ENCODE data around the gene OGFOD2.

OGFOD2 gene

DNA sequence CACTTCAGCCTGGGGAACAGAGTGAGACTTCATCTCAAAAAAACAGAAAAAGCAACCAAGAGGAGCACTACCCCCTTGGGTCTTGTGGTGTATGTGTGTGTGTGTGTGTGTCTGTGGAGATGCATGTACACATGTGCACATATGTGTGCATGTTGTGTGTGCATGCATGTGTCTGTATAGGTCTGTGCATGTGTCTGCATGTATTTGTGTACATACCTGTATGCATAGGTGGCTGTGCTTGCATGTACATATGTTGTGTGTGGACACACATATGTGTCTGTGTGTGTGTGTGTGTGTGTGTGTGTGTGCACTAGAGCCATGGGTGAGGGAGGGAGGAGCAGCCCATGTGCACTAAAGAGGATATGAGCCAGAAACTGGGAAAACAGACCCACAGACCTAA is 54.5 kb downstream of the OGFOD2 start:
- no peak for TF ChIP-seq FOXP2 (optimal IDR thresholded peaks at IDR 0.05; ENCODE audit: borderline replicate concordance, extremely low read depth, extremely low read length, insufficient read depth)
- TF ChIP-seq SIN3A (IDR thresholded peaks at IDR 0.05; ENCODE audit: borderline replicate concordance, insufficient read depth, low read length), result no peak
- no peak for TF ChIP-seq TAF1 (IDR thresholded peaks at IDR 0.05; ENCODE audit: borderline replicate concordance, insufficient read depth, low read length)
- TF ChIP-seq, protein P1, sequence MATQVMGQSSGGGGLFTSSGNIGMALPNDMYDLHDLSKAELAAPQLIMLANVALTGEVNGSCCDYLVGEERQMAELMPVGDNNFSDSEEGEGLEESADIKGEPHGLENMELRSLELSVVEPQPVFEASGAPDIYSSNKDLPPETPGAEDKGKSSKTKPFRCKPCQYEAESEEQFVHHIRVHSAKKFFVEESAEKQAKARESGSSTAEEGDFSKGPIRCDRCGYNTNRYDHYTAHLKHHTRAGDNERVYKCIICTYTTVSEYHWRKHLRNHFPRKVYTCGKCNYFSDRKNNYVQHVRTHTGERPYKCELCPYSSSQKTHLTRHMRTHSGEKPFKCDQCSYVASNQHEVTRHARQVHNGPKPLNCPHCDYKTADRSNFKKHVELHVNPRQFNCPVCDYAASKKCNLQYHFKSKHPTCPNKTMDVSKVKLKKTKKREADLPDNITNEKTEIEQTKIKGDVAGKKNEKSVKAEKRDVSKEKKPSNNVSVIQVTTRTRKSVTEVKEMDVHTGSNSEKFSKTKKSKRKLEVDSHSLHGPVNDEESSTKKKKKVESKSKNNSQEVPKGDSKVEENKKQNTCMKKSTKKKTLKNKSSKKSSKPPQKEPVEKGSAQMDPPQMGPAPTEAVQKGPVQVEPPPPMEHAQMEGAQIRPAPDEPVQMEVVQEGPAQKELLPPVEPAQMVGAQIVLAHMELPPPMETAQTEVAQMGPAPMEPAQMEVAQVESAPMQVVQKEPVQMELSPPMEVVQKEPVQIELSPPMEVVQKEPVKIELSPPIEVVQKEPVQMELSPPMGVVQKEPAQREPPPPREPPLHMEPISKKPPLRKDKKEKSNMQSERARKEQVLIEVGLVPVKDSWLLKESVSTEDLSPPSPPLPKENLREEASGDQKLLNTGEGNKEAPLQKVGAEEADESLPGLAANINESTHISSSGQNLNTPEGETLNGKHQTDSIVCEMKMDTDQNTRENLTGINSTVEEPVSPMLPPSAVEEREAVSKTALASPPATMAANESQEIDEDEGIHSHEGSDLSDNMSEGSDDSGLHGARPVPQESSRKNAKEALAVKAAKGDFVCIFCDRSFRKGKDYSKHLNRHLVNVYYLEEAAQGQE (IDR thresholded peaks at IDR 0.05; ENCODE audit: insufficient read depth in 1 of 2, low read depth in 2 of 2, low read length in 2 of 2), result no peak
- no peak for TF ChIP-seq POLR2AphosphoS5 (IDR thresholded peaks at IDR 0.05; ENCODE audit: low read depth, low read length)

All from PFSK-1 (cell line).